ENCODE results near the gene REP15.

REP15 gene

DNA sequence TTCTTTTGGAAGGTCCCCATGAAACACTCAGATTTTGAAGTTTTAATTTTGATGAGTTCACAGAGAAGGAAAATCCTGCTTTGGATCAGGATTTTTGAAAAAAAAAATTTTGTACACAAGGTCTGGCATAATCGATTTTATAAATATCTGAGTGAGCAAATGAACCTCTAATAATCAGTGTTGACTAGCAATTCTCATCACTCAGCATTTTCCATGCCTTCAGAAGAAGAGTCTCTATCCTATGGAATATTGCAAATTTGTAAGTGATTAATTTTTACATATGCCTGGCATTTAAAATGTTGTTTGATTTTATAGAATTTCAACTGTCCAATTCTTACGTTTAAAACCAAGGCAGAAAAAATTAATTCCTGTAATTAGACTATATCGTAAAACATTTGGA, 30.5 kb upstream of the REP15 start:
- no peak overlapping the region for H3K27ac ChIP-seq
- ChIA-PET CTCF (no interaction called here), POLR2A (ENCODE audit: low non-redundant PET) (no interaction called here)
- TF ChIP-seq, protein P1, sequence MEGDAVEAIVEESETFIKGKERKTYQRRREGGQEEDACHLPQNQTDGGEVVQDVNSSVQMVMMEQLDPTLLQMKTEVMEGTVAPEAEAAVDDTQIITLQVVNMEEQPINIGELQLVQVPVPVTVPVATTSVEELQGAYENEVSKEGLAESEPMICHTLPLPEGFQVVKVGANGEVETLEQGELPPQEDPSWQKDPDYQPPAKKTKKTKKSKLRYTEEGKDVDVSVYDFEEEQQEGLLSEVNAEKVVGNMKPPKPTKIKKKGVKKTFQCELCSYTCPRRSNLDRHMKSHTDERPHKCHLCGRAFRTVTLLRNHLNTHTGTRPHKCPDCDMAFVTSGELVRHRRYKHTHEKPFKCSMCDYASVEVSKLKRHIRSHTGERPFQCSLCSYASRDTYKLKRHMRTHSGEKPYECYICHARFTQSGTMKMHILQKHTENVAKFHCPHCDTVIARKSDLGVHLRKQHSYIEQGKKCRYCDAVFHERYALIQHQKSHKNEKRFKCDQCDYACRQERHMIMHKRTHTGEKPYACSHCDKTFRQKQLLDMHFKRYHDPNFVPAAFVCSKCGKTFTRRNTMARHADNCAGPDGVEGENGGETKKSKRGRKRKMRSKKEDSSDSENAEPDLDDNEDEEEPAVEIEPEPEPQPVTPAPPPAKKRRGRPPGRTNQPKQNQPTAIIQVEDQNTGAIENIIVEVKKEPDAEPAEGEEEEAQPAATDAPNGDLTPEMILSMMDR (conservative IDR thresholded peaks at IDR 0.05; ENCODE audit: low read depth): no peak
- no peak for DNase-seq (ENCODE audit: low spot score)

DNA sequence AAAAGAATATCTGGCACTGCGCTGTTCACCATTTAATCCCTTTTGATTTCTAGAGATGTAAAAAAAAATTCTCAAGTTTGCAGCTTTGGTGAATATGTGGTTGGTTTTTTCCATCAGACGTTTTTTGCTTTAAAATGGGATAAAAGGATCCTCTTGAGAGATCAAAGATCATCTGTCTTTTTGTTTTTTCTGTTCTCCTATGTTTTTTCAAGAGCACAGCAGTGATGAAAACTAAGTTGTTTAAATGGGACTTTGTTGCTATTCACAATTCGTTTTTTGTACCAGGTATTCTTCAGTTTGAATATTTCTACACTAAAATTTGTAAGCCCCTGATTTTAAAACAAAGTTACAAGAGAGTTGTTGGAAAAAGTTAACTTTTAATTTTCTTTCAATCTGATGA, 29.7 kb upstream of the REP15 start:
- POLR2A ChIA-PET (ENCODE audit: low non-redundant PET): no interaction called here
- CTCF ChIA-PET: interaction anchor here (0.6 kb wide), 1 partner anchor 19 kb away, joined by 3 read pairs; no protein-coding TSS in a partner anchor
- DNase-seq (ENCODE audit: low spot score): no peak
- no peak overlapping the region for H3K27ac ChIP-seq
- TF ChIP-seq, protein P1 (conservative IDR thresholded peaks at IDR 0.05; ENCODE audit: low read depth): no peak

DNA sequence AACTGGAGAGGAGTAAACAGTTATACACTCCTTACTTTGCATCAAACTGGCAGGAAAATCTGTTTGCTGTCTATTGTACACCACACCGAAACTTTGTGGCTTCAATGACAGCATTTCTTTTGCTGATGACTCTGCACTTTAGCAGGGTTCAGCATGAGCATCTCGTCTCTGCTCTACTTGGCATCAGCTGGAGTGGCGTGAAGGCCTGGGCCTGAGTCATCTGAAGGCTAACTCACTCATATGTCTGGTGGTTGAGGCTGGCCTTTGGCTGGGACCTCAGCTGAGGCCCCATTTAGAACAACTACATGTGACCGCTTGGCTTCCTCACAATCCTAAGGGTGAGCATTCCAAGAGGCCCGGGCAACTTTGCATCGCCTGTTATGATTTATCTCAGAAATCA, 28.7 kb upstream of the REP15 start:
- CTCF ChIA-PET: no interaction called here
- TF ChIP-seq, protein P1 (conservative IDR thresholded peaks at IDR 0.05; ENCODE audit: low read depth): no peak
- H3K27ac ChIP-seq: no peak overlapping the region
- DNase-seq (ENCODE audit: low spot score): no peak
- POLR2A ChIA-PET (ENCODE audit: low non-redundant PET): no interaction called here

DNA sequence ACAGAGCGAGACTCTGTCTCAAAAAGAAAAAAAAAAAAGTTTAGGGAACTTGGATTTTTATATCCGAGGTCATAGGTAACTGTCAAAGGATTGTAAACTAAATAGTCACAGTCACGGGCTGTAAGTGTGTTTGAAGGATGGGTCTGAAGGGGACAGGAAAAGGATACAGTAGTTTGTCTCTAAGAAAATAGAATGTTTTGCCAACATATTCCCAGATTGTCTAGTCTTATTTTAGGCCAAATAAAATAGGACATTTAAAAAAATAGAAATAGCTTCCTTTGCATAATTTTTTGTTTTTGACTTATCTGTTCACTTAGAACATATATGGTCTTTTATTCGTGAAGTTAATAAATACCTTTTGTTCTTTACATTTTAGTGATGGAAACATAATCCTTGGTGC, 24.2 kb upstream of the REP15 start:
- POLR2A ChIA-PET (ENCODE audit: low non-redundant PET): no interaction called here
- no peak for DNase-seq (ENCODE audit: low spot score)
- TF ChIP-seq, protein P1 (conservative IDR thresholded peaks at IDR 0.05; ENCODE audit: low read depth): no peak
- CTCF ChIA-PET: no interaction called here
- H3K27ac ChIP-seq: no peak overlapping the region

DNA sequence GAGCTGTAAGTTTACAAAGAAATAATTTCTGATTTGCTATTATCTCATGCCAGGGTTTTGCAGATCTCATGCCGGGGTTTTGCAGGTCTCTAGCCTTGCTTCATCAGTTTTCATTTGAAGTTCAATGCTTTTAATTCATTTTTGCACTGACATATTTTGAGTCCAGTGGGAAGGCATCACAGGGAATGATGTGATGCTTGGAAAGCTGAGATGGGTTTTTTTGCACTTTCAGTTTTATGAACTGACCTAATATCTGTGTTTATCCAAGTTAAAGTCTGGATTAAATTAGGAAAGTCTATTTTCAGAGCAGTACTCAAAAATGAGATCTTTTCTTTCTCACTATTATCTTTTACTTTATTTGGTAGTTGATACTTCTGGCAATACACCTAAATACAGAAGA, 23.6 kb upstream of the REP15 start:
- TF ChIP-seq, protein P1 (conservative IDR thresholded peaks at IDR 0.05; ENCODE audit: low read depth): no peak
- H3K27ac ChIP-seq: no peak overlapping the region
- POLR2A ChIA-PET (ENCODE audit: low non-redundant PET): no interaction called here
- no peak for DNase-seq (ENCODE audit: low spot score)
- CTCF ChIA-PET: no interaction called here

DNA sequence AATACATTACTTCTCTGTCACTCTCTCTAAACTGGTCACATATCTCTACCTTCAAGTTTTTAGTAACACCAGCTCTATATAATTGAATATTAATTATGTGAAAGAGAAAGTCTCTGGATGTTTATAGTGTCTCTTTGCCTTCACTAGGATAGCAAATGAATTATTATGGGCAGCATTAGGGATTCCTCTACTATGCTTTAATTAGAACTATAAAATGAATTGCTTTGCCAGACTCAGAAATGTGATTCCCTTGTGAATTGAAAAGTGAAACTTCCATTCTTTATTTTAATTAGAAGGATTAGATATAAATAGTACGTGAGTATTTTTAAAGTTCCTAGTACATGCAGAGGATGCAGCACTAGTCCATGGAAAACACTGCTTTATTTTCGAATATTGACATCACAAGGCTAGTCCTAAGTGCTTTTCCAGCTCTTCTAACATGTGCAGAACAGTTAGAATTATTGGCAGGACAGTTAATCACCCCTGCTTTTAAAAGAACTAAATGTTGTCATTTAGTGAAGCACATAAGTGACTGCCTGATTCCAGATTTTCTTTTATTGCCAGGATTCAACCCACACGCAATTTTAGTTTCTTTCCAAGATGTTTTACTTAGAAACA, 23.0 kb upstream of the REP15 start:
- ChIA-PET POLR2A (ENCODE audit: low non-redundant PET) (no interaction called here), CTCF (no interaction called here)
- TF ChIP-seq, protein P1 (conservative IDR thresholded peaks at IDR 0.05; ENCODE audit: low read depth): no peak
- H3K27ac ChIP-seq: no peak overlapping the region
- DNase-seq (ENCODE audit: low spot score): no peak

All from RWPE1 (cell line).